Measurements from ENCODE around the gene FN3K.

FN3K gene

GRCh38 chr17:82751571-82752370 is 16.4 kb downstream of the FN3K start, which contains the start of gene TBCD (continued):
- TF ChIP-seq ZNF521 (tag by site-specific recombination; IDR thresholded peaks at IDR 0.05) (no peak), HIC1 (tag by site-specific recombination; IDR thresholded peaks at IDR 0.05) (peak; percentile 20; the same call in 1 of the 2 replicates), ZNF157 (tag by site-specific recombination; IDR thresholded peaks at IDR 0.05) (no peak), TSHZ1 (tag by site-specific recombination; IDR thresholded peaks at IDR 0.05; ENCODE audit: borderline replicate concordance) (peak; percentile 44; the same call in 1 of the 2 replicates), MYNN (tag by site-specific recombination; IDR thresholded peaks at IDR 0.05; ENCODE audit: borderline replicate concordance) (no peak), ZEB2 (tag by site-specific recombination; IDR thresholded peaks at IDR 0.05) (peak; percentile 89), ZXDB (tag by site-specific recombination; IDR thresholded peaks at IDR 0.05) (peak; percentile 50; the same call in 1 of the 2 replicates), PRDM10 (tag by site-specific recombination; IDR thresholded peaks at IDR 0.05) (peak; percentile 64), PRDM4 (tag by site-specific recombination; IDR thresholded peaks at IDR 0.05) (0 out of 2 replicates have a peak, but pooled peaks have one; percentile 31), ZBTB17 (tag by site-specific recombination; IDR thresholded peaks at IDR 0.05) (peak; percentile 92), ZNF16 (tag by site-specific recombination; IDR thresholded peaks at IDR 0.05; ENCODE audit: low read depth) (no peak), ZNF146 (tag by site-specific recombination; IDR thresholded peaks at IDR 0.05) (0 out of 2 replicates have a peak, but pooled peaks have one; percentile 5), BCL11A (tag by site-specific recombination; IDR thresholded peaks at IDR 0.05; ENCODE audit: low read depth) (peak; percentile 70; the same call in 1 of the 2 replicates), GLI2 (tag by site-specific recombination; IDR thresholded peaks at IDR 0.05; ENCODE audit: borderline replicate concordance, low read depth) (no peak), ZNF704 (tag by site-specific recombination; IDR thresholded peaks at IDR 0.05) (0 out of 2 replicates have a peak, but pooled peaks have one; percentile 65), ZNF426 (tag by site-specific recombination; IDR thresholded peaks at IDR 0.05) (no peak), ZNF610 (tag by site-specific recombination; IDR thresholded peaks at IDR 0.05; ENCODE audit: borderline replicate concordance) (peak; percentile 64; the same call in 1 of the 2 replicates), ZNF214 (tag by site-specific recombination; IDR thresholded peaks at IDR 0.05; ENCODE audit: borderline replicate concordance) (no peak), ZBTB26 (tag by site-specific recombination; optimal IDR thresholded peaks at IDR 0.05) (peak; percentile 98), ZIC2 (tag by site-specific recombination; IDR thresholded peaks at IDR 0.05) (peak; percentile 36), ZBTB6 (tag by site-specific recombination; IDR thresholded peaks at IDR 0.05) (0 out of 2 replicates have a peak, but pooled peaks have one; percentile 35), SP7 (tag by site-specific recombination; IDR thresholded peaks at IDR 0.05) (peak; percentile 77)

All from HEK293 (cell line).